GM21737 (cell line): ENCODE results near the gene TAAR1.

Experiments used
- ATAC-seq: cut with Tn5 transposase; IDR thresholded peaks from one replicate; pipeline ENCODE4 v1.9.1; 2021; ENCODE audit warnings: mild to moderate bottlenecking, moderate library complexity; ENCODE audit not compliant: unreplicated experiment

TAAR1 gene

DNA sequence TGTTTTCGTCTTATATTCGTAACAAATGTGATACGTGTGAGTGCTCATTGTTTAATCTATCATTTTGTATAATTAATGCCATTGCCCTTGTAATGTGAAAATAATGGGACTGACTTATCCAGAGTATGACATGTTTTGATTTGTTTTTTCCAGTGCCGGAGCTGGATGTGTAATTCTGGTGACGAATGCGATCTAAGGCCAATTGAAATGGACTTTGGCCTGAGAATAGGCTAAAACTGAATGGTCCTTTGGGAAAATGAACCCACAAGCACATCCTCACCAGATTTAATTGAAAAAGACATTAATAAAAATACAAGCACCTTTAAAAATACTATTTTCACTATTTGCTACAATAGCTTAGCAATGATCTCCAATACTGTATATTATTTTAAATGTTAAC is 62.8 kb downstream of the TAAR1 start:
- ATAC-seq, result no peak
